Measurements from ENCODE around the gene PTPRD.

Gene PTPRD

DNA sequence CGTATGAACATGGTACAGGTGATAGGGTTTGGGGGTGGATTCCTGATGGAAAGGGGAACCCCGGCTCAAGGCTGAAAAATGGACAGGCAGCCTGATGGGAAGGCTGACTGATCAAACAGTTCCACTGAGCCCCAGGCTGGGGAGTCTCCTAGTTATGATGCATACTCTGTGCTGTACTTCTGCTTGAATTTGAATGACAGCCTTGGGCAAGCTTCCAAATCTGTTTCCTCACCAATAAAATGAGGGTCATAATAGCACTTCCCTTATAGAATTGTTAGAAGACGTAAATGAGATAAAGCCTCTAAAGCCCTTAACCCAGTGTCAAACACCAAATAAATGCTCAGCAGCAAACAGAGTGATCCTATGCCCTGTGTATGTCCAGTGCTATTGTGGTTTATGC is 2334.8 kb downstream of the PTPRD start:
- H3K4me3 ChIP-seq (ENCODE audit: low read depth, low read length), result no peak overlapping the region
- TF ChIP-seq CTCF (IDR thresholded peaks at IDR 0.05; ENCODE audit: low read depth, low read length), result no peak

DNA sequence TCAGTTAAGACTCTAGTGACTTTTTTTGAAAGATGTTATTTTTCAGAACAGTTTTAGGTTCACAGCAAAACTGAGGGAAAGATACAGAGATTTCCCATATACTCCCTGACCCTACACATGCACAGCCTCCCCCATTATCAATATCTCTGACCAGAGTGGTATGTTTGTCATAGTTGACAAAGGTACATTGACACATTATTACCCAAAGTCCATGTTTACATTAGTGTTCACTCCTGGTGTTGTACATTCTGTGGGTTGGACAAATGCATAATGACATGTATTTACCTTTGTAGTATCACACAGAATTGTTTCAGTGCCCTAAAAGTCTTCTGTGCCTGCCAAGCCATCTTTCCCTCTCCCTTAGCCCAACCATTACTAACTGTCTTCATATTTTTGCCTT is 2342.6 kb downstream of the PTPRD start:
- no peak for TF ChIP-seq CTCF (IDR thresholded peaks at IDR 0.05; ENCODE audit: low read depth, low read length)
- no peak overlapping the region for H3K4me3 ChIP-seq (ENCODE audit: low read depth, low read length)

- H3K4me3 ChIP-seq (ENCODE audit: low read depth, low read length), result no peak overlapping the region
- no peak for TF ChIP-seq CTCF (IDR thresholded peaks at IDR 0.05; ENCODE audit: low read depth, low read length)
Observed at GRCh38 chr9:8268881-8269280, 2343.9 kb downstream of the PTPRD start.

DNA sequence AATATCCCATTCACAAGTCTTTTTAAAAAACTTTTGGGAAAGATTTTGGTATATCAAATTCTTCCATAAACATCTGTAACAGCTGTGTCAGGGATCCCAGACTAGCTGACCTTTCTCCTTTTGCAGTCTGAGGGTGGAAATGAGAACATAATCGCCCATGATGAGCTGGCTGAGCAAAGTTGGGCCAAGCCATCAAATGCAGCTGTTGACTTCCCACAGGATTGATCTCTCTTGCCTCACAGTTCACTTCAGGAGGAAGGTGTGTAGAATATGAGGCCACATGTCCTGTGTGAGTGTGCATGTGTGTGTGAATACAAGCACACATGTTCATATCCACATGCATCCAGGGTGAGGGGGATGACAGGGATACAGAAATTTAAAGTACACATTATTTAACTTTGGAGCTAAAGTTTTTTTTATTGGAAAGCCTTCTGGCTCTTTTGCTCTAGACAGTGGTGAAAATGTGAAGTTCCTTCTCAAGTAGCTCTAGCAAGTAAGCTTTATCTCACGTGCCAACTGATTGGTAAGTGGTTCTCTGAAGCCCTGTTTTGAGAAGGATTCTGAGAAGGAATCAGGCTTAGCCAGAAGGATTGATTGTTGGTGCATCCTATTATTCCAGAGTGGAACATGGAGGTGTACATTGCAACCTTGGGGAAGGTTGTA is 2344.5 kb downstream of the PTPRD start:
- TF ChIP-seq CTCF (IDR thresholded peaks at IDR 0.05; ENCODE audit: low read depth, low read length), result no peak
- H3K4me3 ChIP-seq (ENCODE audit: low read depth, low read length), result no peak overlapping the region

DNA sequence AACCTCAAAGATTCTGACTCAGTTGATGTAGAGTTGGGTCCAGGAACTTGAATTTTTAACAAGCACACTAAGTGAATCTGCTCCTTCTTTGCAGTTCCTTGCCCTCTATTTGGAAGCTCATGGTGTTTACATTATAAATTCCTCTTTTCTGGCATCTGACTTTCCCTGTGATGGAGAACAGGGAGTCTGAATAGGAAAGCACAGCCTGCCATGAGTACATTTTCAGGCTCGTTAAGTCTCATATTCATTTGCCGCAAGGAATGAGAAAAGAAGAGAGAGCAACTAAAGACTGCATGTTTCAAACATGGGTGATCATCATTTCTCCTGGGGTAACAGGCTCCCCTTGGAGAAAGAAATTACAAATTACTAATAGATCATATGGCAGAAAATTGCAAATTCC is 2345.2 kb downstream of the PTPRD start:
- H3K4me3 ChIP-seq (ENCODE audit: low read depth, low read length), result no peak overlapping the region
- no peak for TF ChIP-seq CTCF (IDR thresholded peaks at IDR 0.05; ENCODE audit: low read depth, low read length)

DNA sequence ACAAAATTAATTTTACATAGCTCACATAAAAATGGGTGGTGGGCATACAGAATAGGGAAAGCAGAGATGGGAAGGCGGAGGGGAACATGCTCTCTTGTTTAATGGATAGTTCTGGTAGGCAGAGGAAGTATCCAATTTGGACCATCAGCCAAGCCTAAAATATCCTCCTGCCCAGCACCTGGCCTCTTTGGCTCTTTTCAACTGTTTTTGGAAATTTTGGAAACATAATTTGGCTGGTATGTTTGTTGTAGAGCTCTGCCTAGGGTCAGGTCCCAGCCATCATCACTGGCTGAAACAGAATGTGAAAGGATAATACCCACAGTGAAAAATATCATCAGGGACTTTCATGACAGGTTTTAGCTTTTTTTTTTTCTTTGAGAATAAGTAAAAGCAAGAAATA is 2345.9 kb downstream of the PTPRD start:
- H3K4me3 ChIP-seq (ENCODE audit: low read depth, low read length), result no peak overlapping the region
- no peak for TF ChIP-seq CTCF (IDR thresholded peaks at IDR 0.05; ENCODE audit: low read depth, low read length)

DNA sequence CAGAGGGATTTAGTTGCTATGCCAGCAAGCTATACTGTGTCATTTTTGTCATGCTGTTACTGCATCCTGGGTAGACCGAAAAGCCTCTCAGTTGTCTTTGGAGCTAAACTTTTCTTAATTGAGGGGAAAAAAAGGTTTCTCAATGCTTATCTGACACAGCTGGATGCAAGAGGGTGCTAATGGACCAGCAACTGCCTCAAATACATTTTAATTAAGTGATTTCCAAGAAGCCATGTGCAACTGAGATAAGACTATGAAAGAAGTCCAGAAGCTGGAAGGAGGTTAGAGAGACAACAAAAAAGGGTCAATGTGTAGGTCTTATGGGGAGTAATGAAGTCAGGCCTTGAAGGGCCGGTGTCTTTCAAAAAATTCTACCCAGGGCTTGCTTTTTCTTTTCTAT is 2347.5 kb downstream of the PTPRD start:
- TF ChIP-seq CTCF (IDR thresholded peaks at IDR 0.05; ENCODE audit: low read depth, low read length), result no peak
- no peak overlapping the region for H3K4me3 ChIP-seq (ENCODE audit: low read depth, low read length)
